ENCODE measurements around the gene STX1B. TPM values are rescaled to one million over a fixed set of nuclear protein-coding genes. Genes with fewer than 3 reads are reported as not detected.
A peak's percentile ranks its signal among the peaks of the same experiment; 100 is the strongest.
"Not testable (repeated sequence)": the region's sequence is repeated elsewhere in the genome, so short reads cannot be mapped to it uniquely, and the experiment has no call there.

Gene STX1B
- total RNA-seq, 3 donors from 2014 or later (not counting 1 experiment from before 2014, with no cell fraction given) = 0.14 to 1.6 (median 0.32) TPM

DNA sequence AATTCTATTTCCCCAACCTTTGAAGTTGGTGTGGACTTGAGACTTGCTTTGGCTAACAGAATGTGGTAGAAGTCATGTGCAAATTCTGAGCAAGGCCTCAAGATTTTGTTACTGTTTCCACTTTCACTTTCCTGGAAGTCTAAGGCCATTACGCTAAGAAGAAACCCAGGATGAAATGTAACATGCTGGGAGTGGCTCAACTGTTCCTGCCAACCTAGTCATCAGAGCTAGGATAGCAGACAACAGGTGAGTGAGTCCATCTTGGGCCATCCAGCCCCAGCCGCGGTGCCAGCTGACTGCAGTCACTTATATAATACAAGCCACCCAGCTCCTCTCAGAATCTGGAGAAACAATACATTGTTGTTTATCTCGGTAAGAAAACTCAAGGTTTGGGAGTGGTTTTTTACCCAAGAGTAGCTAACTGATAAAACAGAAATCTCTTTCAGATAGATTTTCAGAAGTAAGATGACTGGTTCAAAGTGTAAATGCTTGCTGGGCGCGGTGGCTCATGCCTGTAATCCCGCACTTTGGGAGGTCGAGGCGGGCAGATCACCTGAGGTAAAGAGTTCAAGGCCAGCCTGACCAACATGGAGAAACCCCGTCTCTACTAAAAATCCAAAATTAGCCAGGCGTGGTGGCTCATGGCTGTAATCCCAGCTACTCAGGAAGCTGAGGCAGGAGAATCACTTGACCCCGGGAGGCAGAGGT lies 12.3 kb upstream of the STX1B start:
- no peaks in the 10 kb centered on the region for H3K36me3 ChIP-seq (ENCODE audit: control insufficient read depth, insufficient read depth, low read length)
- Mint-ChIP-seq H3K36me3 (no peaks in the 10 kb centered on the region), H3K27me3 (ENCODE audit: low read depth in 2 of 2) (no peaks in the 10 kb centered on the region), H3K4me3 (no peak overlapping the region), H3K4me1 (no peaks in the 10 kb centered on the region), H3K9me3 (no peaks in the 10 kb centered on the region), H3K27ac (no peak overlapping the region)
- no peak overlapping the region for H3K27ac ChIP-seq (ENCODE audit: low read length)
- H3K9me3 ChIP-seq (ENCODE audit: control insufficient read depth, insufficient read depth, low read length) = no peaks in the 10 kb centered on the region
- TF ChIP-seq, protein P1, sequence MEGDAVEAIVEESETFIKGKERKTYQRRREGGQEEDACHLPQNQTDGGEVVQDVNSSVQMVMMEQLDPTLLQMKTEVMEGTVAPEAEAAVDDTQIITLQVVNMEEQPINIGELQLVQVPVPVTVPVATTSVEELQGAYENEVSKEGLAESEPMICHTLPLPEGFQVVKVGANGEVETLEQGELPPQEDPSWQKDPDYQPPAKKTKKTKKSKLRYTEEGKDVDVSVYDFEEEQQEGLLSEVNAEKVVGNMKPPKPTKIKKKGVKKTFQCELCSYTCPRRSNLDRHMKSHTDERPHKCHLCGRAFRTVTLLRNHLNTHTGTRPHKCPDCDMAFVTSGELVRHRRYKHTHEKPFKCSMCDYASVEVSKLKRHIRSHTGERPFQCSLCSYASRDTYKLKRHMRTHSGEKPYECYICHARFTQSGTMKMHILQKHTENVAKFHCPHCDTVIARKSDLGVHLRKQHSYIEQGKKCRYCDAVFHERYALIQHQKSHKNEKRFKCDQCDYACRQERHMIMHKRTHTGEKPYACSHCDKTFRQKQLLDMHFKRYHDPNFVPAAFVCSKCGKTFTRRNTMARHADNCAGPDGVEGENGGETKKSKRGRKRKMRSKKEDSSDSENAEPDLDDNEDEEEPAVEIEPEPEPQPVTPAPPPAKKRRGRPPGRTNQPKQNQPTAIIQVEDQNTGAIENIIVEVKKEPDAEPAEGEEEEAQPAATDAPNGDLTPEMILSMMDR (IDR thresholded peaks at IDR 0.05) = no peak
- ATAC-seq (no peak), DNase-seq (no peak)
- H3K4me1 ChIP-seq (ENCODE audit: control insufficient read depth, insufficient read depth, low read length) = no peaks in the 10 kb centered on the region
- intact Hi-C loops (cut with micrococcal nuclease) = no loop called here
- H3K27me3 ChIP-seq (ENCODE audit: control insufficient read depth, insufficient read depth, low read length) = no peaks in the 10 kb centered on the region
- WGBS (ENCODE audit: insufficient coverage) = 93% methylated on average over 12 of the region's 12 CpGs
- no peak overlapping the region for H3K4me3 ChIP-seq (ENCODE audit: low read length)

DNA sequence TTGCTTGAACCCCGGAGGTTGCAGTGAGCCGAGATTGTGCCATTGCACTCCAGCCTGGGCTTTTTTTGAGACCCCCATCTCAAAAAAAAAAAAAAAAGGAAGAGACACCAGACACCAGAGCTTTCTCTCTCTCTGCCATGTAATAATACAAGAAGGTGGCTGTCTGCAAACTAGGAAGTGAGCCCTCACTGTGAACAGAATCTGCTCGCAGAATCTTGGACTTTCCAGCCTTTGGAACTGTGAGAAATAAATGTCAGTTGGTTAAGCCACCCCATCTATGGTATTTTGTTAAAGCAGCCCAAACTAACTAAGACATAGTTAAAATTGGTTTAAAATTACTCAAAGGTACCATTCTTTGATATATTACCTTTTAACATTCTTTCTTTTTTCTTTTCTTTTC lies 10.1 kb upstream of the STX1B start:
- 88% methylated on average over 2 of the region's 3 CpGs for WGBS (ENCODE audit: insufficient coverage)
- Histone ChIP-seq H3K9me3 (ENCODE audit: control insufficient read depth, insufficient read depth, low read length) (no peaks in the 10 kb centered on the region), H3K4me3 (ENCODE audit: low read length) (no peak overlapping the region), H3K27ac (ENCODE audit: low read length) (no peak overlapping the region), H3K4me1 (ENCODE audit: control insufficient read depth, insufficient read depth, low read length) (no peaks in the 10 kb centered on the region), H3K27me3 (ENCODE audit: control insufficient read depth, insufficient read depth, low read length) (no peaks in the 10 kb centered on the region), H3K36me3 (ENCODE audit: control insufficient read depth, insufficient read depth, low read length) (no peaks in the 10 kb centered on the region)
- H3K4me3 Mint-ChIP-seq = no peak overlapping the region
- TF ChIP-seq, protein P1 (IDR thresholded peaks at IDR 0.05) = no peak
- H3K36me3 Mint-ChIP-seq = no peaks in the 10 kb centered on the region
- H3K9me3 Mint-ChIP-seq = no peaks in the 10 kb centered on the region
- intact Hi-C loops (cut with micrococcal nuclease) = no loop called here
- ATAC-seq = no peak
- no peaks in the 10 kb centered on the region for H3K27me3 Mint-ChIP-seq (ENCODE audit: low read depth in 2 of 2)
- H3K4me1 Mint-ChIP-seq = no peaks in the 10 kb centered on the region
- DNase-seq = no peak
- no peak overlapping the region for H3K27ac Mint-ChIP-seq

DNA sequence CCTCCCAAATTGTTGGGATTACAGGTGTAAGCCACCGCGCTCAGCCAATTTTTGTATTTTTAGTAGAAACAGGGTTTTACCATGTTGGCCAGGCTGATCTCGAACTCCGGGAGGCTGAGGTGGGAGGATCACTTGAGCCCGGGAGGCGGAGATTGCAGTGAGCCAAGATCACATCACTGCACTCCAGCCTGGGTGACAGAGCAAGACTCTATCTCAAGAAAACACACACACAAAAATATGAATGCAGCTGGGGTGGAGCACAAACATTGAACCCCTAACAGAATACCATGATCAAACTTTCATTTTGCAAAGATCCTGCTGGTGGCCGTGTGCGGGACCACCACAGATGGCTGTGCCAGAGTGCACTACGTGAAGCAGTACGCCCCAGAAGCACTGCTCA lies 7.3 kb upstream of the STX1B start:
- intact Hi-C loops (cut with micrococcal nuclease); H3K27ac ChIP-seq (ENCODE audit: low read length); H3K27ac Mint-ChIP-seq; H3K36me3 ChIP-seq (ENCODE audit: control insufficient read depth, insufficient read depth, low read length); DNase-seq; H3K27me3 ChIP-seq (ENCODE audit: control insufficient read depth, insufficient read depth, low read length); H3K4me3 ChIP-seq (ENCODE audit: low read length); H3K4me1 ChIP-seq (ENCODE audit: control insufficient read depth, insufficient read depth, low read length); H3K4me1 Mint-ChIP-seq; H3K4me3 Mint-ChIP-seq; H3K9me3 ChIP-seq (ENCODE audit: control insufficient read depth, insufficient read depth, low read length); ATAC-seq; H3K36me3 Mint-ChIP-seq; H3K9me3 Mint-ChIP-seq: not testable (repeated sequence)
- peaks cover 10 to 17% of the 10 kb centered on the region in 2 donors for H3K27me3 Mint-ChIP-seq (ENCODE audit: low read depth in 2 of 2)
- 95% methylated on average over 10 of the region's 10 CpGs for WGBS (ENCODE audit: insufficient coverage)

DNA sequence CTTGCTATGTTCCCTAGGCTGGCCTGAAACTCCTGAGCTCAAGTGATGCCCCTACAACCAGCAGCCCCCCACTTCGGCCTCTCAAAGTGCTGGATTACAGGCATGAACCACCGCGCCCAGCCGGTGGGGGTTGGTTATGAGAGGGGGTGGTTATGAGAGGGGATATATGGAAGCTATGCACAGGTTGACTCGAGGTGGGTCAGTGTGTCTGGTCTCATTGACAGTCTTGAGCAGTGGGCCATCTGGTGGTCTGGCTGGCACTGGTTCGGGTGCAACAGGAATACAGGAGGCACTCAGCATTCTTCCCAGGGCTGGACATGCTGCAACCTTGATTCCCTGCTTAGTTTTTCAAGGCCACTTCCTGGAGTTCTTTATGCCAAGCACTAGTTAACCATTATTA lies 5.6 kb upstream of the STX1B start:
- Mint-ChIP-seq H3K9me3 (no peaks in the 10 kb centered on the region), H3K4me3 (no peak overlapping the region), H3K4me1 (peaks cover 0 to 12% of the 10 kb centered on the region in 2 donors), H3K36me3 (no peaks in the 10 kb centered on the region), H3K27ac (no peak overlapping the region), H3K27me3 (ENCODE audit: low read depth in 2 of 2) (peaks cover 27 to 32% of the 10 kb centered on the region in 2 donors)
- DNase-seq (no peak), ATAC-seq (no peak)
- H3K9me3 ChIP-seq (ENCODE audit: control insufficient read depth, insufficient read depth, low read length) = no peaks in the 10 kb centered on the region
- no peak overlapping the region for H3K4me3 ChIP-seq (ENCODE audit: low read length)
- intact Hi-C loops (cut with micrococcal nuclease) = no loop called here
- TF ChIP-seq, protein P1 (IDR thresholded peaks at IDR 0.05) = no peak
- peaks cover 2% of the 10 kb centered on the region for H3K4me1 ChIP-seq (ENCODE audit: control insufficient read depth, insufficient read depth, low read length)
- H3K27ac ChIP-seq (ENCODE audit: low read length) = no peak overlapping the region
- no peaks in the 10 kb centered on the region for H3K36me3 ChIP-seq (ENCODE audit: control insufficient read depth, insufficient read depth, low read length)
- WGBS (ENCODE audit: insufficient coverage) = 82% methylated on average over 6 of the region's 6 CpGs
- H3K27me3 ChIP-seq (ENCODE audit: control insufficient read depth, insufficient read depth, low read length) = peaks cover 10% of the 10 kb centered on the region

DNA sequence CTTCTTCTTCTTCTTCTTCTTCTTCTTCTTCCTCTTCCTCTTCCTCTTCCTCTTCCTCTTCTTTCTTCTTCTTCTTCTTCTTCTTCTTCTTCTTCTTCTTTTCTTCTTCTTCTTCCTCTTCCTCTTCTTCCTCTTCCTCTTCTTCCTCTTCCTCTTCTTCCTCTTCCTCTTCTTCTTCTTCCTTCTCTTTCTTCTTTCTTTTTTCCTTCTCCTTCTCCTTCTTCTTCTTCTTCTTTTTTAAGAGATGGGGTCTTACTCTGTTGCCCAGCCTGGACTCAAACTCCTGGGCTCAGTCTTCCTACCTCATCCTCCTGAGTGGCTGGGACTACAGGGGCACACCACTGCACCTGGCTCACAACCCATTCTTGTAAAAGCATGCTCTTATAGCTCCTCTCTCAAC lies 2.9 kb upstream of the STX1B start:
- H3K9me3 Mint-ChIP-seq; H3K9me3 ChIP-seq (ENCODE audit: control insufficient read depth, insufficient read depth, low read length); H3K36me3 Mint-ChIP-seq; H3K4me3 Mint-ChIP-seq; intact Hi-C loops (cut with micrococcal nuclease); H3K4me3 ChIP-seq (ENCODE audit: low read length); H3K4me1 ChIP-seq (ENCODE audit: control insufficient read depth, insufficient read depth, low read length); H3K36me3 ChIP-seq (ENCODE audit: control insufficient read depth, insufficient read depth, low read length); ATAC-seq; DNase-seq; H3K27ac Mint-ChIP-seq; H3K27ac ChIP-seq (ENCODE audit: low read length): not testable (repeated sequence)
- peaks cover 32 to 44% of the 10 kb centered on the region in 2 donors for H3K27me3 Mint-ChIP-seq (ENCODE audit: low read depth in 2 of 2)
- H3K27me3 ChIP-seq (ENCODE audit: control insufficient read depth, insufficient read depth, low read length) = peaks cover 17% of the 10 kb centered on the region
- H3K4me1 Mint-ChIP-seq = peaks cover 0 to 20% of the 10 kb centered on the region in 2 donors

GRCh38 chr16:31011815-31012214 lies 1.4 kb upstream of the STX1B start:
- H3K9me3 Mint-ChIP-seq; DNase-seq; H3K4me1 ChIP-seq (ENCODE audit: control insufficient read depth, insufficient read depth, low read length); H3K27ac Mint-ChIP-seq; intact Hi-C loops (cut with micrococcal nuclease); H3K36me3 Mint-ChIP-seq; H3K4me3 ChIP-seq (ENCODE audit: low read length); H3K36me3 ChIP-seq (ENCODE audit: control insufficient read depth, insufficient read depth, low read length); H3K27ac ChIP-seq (ENCODE audit: low read length); ATAC-seq; H3K9me3 ChIP-seq (ENCODE audit: control insufficient read depth, insufficient read depth, low read length): not testable (repeated sequence)
- peaks cover 17% of the 10 kb centered on the region for H3K27me3 ChIP-seq (ENCODE audit: control insufficient read depth, insufficient read depth, low read length)
- Mint-ChIP-seq H3K4me3 (peak overlapping the region; percentile 57), H3K27me3 (ENCODE audit: low read depth in 2 of 2) (peaks cover 32 to 48% of the 10 kb centered on the region in 2 donors), H3K4me1 (peaks cover 0 to 20% of the 10 kb centered on the region in 2 donors)
- 93% methylated on average over 7 of the region's 7 CpGs for WGBS (ENCODE audit: insufficient coverage)
